HG02852 (cell line): ENCODE measurements around the gene SF3B6.
"Not testable (repeated sequence)": the region's sequence is repeated elsewhere in the genome, so short reads cannot be mapped to it uniquely, and the experiment has no call there.

Experiments used
- ATAC-seq: cut with Tn5 transposase; IDR thresholded peaks from one replicate; pipeline ENCODE4 v1.9.1; 2021; ENCODE audit warnings: mild to moderate bottlenecking, moderate library complexity; ENCODE audit not compliant: unreplicated experiment

Gene SF3B6, protein sequence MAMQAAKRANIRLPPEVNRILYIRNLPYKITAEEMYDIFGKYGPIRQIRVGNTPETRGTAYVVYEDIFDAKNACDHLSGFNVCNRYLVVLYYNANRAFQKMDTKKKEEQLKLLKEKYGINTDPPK

DNA sequence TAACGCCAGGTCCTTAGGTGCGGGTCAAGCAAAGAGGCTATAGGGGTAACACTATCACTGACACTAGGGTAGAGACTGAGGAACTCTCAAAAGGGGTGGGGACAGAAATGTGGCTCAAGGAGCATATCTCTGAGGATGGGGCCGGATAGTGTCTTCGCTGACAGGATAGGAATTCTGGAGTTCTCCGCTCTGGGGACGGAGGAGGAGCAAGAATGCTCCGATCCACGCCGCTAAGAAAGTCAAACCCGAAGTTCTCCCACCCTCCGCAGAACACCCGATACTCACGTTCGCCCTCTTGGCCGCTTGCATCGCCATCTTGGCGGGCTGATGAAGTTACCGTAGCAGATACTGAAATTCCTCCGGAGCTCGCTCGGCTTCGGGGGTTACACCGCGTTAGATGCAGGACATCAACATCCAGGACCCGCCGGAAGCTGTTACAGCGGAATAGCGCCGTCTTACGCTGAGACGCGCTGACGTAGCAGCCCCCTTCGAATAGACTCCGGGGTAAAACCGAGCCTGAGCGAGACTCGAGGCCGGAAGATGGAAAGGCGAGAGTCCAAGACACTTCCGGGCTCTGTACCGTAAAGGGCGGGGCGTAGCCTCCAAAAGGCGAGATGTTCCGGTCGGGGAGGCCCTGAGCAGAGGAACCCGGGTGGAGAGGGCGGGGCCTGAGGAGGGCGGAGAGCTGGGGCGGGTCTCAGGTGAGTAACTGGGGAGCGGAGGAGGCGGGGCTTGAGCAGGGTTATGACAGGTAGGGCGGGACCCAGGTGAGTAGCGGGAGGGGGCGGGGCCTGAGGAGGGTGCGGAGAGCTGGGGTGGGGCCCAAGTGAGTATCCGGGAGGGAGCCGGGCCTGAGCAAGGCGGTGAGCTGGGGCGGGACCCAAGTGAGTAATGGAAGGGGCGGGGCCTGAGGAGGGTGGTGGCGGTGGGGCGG lies at the start of gene SF3B6:
SF3B6 (minus strand) TSS at position 412 of the 934 bp plus-strand sequence; CDS start at position 315, 97 bp downstream.
- ATAC-seq: peak; percentile 93

DNA sequence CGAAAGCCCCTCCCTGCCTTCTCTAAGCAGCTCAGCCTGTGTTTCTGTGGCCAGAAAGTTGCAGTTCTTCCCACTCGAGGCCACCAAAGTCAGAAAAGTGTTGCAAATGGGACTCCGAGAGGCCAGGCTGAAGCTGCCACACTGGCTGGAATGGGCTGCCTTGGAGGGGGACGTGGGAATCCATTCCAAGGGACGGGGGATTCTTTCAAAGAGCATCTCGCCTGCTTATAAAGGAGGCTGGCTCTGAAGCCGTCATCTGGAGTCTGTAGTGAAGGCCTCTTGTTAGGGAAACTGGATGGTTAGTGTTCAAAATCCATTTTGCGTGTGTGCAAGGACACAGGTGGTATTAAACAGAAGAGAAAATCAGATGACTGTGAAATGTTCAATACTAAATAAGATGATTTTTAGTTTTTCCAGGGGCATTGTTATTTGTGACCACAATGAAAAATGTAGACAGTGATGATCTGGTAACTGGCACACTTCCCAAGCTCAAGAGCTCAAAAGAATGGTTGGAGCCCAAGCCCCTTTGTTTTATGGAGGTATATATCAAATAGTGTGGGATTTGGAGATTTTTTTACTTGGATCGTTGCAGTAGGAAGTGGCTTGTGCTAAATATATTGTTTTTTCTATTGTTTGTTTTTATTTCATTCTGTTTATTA lies 47.9 kb upstream of the SF3B6 start:
- ATAC-seq: peak; percentile 11

- ATAC-seq: peak; percentile 89
These were observed 47.2 kb upstream of the SF3B6 start, which contains the start of the genes FAM228B and PFN4 for GRCh38 chr2:24123195-24123921. TSS of gene FAM228B (plus strand) at chr2:24123469. CDS start at chr2:24124362, 893 bp downstream. TSS of gene PFN4 (minus strand) at chr2:24123334. CDS start at chr2:24122535, 799 bp downstream.

- no peak for ATAC-seq
These were observed 46.5 kb upstream of the SF3B6 start for GRCh38 chr2:24122366-24123194.

GRCh38 chr2:24121469-24121868 lies 45.3 kb upstream of the SF3B6 start:
- no peak for ATAC-seq

GRCh38 chr2:24121066-24121465 lies 44.9 kb upstream of the SF3B6 start:
- ATAC-seq: no peak

DNA sequence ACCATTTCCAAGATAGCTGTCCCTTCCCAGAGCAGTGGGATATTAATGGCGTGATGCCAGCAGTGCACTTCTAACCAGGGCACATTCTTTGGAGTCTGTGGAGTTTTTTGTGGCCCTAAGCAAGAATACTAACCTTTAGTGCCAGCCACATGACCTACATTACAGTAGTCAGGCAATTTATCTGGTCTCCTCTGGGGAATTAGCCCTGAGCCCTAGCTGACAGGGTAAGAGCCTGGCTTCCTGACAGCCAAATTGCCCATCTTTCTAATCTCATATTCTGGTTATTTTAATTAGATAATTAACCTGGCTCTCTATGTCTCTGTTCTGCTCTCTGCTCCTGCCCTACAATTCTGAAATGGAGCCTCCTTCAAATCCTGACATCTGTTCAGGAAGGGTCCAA lies 41.8 kb upstream of the SF3B6 start:
- no peak for ATAC-seq

DNA sequence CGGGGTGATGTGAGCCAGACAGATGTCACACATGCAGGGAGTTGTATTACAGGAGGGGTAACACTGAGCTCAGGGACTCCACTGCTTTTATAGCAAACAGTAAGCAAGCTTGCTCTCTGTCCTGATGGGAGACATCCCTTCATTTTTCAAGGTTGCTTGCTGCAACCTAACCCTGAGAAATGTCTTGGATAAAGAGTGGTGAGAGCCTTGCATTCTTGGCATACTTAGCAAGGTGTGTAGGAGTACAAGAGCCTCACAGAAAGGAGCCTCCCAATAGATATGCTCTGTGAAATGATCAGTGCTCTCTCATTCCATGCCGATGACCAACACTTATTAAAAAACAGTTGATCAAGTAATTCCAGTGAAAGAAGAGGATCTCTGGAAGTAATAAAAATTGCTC lies 38.9 kb upstream of the SF3B6 start:
- no peak for ATAC-seq

DNA sequence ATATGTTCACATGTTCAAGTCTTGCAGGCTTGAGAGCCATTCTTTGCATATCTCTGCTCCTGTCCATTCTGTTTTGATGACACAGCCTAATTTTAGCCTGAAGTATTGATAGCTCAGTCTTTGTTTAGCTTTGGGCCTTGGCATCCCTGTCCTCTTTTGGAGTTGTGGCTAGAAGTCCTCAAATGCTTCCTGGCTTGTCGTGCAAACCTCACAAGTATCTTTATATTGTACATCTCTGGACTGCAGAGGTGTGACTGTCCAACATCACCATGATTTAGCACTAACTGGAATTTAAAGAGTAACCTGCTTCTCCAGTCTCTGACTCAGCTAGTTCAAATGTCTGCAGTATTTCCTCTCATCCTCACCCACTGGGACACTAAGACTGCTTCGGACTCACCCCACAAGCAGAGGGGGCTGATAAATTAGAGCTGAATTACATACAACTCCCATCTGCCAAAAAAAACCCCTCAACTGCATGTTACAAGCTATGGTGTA lies 35.3 kb upstream of the SF3B6 start:
- ATAC-seq: no peak

- no peak for ATAC-seq
These were observed 34.7 kb upstream of the SF3B6 start for GRCh38 chr2:24110660-24111303.

DNA sequence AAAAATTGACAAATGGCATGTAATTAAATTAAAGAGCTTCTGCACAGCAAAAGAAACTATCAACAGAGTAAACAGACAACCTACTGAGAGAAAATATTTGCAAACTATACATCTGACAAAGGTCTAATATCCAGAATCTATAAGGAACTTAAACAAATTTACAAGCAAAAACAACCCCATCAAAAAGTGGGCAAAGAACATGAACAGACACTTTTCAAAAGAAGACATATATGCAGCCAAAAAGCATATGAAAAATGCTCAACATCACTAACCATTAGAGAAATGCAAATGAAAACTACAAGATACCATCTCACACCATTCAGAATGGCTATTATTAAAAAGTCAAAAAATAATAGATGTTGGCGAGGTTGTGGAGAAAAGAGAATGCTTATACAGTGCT lies 33.3 kb upstream of the SF3B6 start:
- not testable (repeated sequence) for ATAC-seq

DNA sequence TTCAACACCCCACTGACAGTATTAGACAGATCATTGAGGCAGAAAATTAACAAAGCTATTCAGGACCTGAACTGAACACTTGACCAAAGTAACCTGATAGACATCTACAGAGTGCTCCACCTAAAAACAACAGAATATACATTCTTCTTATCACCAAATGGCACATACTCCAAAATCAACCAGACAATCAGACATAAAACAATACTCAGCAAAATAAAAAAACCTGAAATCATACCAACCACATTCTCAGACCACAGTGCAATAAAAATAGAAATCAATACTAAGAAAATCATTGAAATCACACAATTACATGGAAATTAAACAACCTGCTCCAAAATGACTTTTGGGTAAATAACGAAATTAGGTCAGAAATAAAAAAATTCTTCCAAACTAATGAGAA lies 31.2 kb upstream of the SF3B6 start:
- no peak for ATAC-seq

GRCh38 chr2:24106786-24107185 lies 30.7 kb upstream of the SF3B6 start:
- ATAC-seq: no peak

GRCh38 chr2:24105816-24106215 lies 29.7 kb upstream of the SF3B6 start:
- ATAC-seq: no peak

GRCh38 chr2:24104906-24105305 lies 28.8 kb upstream of the SF3B6 start:
- ATAC-seq: no peak

DNA sequence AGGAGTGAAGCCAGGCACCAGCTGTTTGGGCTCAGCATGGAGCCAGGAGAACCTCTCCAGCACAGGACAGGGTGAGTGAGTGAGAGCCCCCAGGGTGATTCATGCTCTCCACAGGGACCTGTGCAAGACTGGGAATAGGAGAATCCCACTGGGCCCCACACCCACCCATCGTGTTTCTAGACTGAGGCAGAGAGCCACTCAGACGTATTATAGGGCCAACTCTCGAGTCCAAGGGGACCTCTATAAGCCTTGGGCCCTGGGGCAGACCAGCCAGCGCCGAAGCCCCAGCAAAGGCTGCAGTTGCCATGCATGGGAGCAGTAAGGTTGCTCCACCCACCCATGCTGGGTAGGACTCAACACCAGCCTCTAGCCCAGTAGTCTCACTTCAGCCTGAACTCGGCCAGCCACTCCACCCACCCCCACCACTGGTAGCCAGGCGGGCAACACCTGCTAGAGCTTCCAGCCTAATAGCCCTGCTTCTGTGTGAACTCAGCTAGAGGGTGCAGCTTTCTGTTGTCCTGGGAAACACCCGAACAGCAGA lies 28.1 kb upstream of the SF3B6 start:
- no peak for ATAC-seq

- no peak for ATAC-seq
These were observed 26.6 kb upstream of the SF3B6 start for GRCh38 chr2:24102677-24103076.

- no peak for ATAC-seq
These were observed 25.9 kb upstream of the SF3B6 start for GRCh38 chr2:24101992-24102391.

GRCh38 chr2:24100732-24101131 lies 24.6 kb upstream of the SF3B6 start:
- not testable (repeated sequence) for ATAC-seq
